Measurements from ENCODE around the gene VAV3.

VAV3 gene

DNA sequence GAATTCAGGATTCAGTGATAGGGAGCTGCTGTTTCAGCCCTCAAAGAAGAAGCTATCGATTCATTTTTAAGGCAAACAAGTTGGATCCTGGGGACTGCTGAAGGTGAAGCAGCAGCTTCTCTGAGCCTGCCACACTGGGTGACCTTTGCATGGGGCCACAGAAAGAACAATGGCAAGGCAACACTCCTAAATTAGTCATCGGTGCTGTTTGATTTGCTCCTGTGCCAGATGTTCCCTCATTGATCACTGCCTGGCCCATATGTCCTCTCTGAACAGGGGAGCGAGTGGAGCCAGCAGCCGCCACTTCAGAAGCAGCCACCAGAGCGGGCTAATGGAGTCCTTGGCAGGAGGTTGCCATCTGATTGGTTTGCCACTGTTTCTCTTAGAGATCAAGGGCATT lies 432.7 kb downstream of the VAV3 start:
- in situ Hi-C loops (cut with HindIII; ENCODE audit: low sequenced_read_pairs): no loop called here
- TF ChIP-seq, protein P1, sequence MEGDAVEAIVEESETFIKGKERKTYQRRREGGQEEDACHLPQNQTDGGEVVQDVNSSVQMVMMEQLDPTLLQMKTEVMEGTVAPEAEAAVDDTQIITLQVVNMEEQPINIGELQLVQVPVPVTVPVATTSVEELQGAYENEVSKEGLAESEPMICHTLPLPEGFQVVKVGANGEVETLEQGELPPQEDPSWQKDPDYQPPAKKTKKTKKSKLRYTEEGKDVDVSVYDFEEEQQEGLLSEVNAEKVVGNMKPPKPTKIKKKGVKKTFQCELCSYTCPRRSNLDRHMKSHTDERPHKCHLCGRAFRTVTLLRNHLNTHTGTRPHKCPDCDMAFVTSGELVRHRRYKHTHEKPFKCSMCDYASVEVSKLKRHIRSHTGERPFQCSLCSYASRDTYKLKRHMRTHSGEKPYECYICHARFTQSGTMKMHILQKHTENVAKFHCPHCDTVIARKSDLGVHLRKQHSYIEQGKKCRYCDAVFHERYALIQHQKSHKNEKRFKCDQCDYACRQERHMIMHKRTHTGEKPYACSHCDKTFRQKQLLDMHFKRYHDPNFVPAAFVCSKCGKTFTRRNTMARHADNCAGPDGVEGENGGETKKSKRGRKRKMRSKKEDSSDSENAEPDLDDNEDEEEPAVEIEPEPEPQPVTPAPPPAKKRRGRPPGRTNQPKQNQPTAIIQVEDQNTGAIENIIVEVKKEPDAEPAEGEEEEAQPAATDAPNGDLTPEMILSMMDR (IDR thresholded peaks at IDR 0.05; ENCODE audit: low read depth, low read length, missing control alignments): no peak
- DNase-seq (ENCODE audit: low read depth): no peak
- H3K4me3 ChIP-seq (ENCODE audit: low read depth, low read length): no peak overlapping the region

DNA sequence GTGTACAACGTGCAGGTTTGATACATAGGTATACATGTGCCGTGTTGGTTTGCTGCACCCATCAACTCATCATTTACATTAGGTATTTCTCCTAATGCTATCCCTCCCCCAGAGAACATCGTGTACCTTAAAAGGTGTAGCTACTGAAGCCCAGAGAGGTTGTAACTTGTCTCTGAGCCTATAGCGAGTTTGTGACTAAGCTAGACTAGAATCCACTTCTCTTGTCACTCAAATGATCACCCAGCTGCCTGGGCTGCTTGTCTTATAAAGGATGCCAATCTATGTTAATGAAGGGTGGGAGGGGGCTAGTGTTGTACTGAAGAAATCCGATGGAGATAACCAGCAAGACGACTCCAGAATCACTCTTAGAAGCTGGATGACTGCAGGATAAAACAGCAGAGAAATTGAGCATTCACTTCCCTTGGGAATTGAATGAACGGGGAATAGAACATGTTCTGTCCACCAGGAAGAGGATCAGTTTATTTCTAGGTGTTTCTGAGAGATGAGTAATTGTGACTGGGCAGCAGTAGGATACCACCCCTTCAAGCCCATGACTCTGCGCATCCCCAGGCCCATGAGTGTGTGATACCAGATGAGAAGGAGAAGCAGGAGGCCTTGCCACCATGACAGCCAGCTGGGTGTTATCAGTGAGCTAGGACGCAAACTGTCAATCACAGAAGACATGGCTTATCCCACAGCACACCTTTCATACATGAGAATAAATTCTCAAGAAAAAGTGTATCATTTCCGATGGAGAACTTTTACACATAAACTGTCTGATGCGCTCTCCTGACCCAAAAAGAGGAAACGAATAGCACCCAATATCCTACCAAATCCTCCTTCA lies 433.7 kb downstream of the VAV3 start:
- H3K4me3 ChIP-seq (ENCODE audit: low read depth, low read length): no peak overlapping the region
- no peak for DNase-seq (ENCODE audit: low read depth)
- in situ Hi-C loops (cut with HindIII; ENCODE audit: low sequenced_read_pairs): no loop called here
- TF ChIP-seq, protein P1 (IDR thresholded peaks at IDR 0.05; ENCODE audit: low read depth, low read length, missing control alignments): no peak

DNA sequence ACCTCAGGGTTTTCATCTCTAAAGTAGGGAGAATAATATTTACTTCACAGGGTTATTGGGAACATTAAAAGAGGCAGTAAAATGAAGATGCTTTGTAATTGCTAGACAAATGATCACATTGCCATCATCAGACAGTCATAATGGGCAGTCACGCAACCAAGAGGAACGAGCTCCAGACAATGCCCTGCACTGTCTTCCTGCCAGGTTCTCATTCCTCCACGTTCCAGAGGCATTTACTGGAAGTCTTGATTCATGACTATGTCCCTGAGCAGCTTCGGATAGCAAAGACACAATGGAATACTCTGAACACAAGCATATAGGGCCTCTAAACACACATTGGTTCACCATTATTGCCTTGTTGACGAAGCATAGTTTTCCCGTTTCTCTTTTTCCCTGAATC lies 434.4 kb downstream of the VAV3 start:
- no peak for DNase-seq (ENCODE audit: low read depth)
- TF ChIP-seq, protein P1 (IDR thresholded peaks at IDR 0.05; ENCODE audit: low read depth, low read length, missing control alignments): no peak
- in situ Hi-C loops (cut with HindIII; ENCODE audit: low sequenced_read_pairs): no loop called here
- no peak overlapping the region for H3K4me3 ChIP-seq (ENCODE audit: low read depth, low read length)

DNA sequence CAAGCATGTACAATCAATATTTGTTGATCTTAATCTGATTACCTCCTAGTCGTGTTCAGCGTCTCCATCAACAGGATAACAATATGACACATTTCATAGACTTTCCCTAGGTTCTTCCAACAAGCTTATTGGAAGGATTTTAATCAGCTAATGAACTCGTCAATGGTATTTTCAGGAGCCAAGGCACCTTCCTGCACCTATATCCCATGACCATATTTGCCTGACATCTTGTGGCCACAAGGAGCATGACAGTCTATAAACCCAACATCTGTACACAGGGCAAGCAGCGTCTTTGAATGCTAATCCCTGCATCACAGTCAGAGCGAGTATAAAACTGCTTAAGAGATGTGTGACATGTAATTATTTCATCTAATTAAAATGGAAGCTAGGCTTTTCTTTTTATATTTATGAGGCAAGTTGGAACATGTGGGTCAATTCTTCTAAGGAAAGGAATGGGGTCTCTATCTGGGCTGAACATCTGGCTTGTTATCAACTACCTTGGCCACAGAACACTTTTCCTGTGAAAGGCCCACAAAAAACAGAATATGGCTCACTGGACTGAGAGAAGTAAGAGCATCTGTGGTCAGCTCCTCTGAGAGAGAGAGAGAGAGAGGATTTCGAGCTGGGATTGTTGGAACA lies 435.4 kb downstream of the VAV3 start:
- in situ Hi-C loops (cut with HindIII; ENCODE audit: low sequenced_read_pairs): loop anchor here (5.0 kb wide), 1 partner anchor 52 kb away; no protein-coding TSS in a partner anchor
- DNase-seq (ENCODE audit: low read depth): peak; percentile 39

DNA sequence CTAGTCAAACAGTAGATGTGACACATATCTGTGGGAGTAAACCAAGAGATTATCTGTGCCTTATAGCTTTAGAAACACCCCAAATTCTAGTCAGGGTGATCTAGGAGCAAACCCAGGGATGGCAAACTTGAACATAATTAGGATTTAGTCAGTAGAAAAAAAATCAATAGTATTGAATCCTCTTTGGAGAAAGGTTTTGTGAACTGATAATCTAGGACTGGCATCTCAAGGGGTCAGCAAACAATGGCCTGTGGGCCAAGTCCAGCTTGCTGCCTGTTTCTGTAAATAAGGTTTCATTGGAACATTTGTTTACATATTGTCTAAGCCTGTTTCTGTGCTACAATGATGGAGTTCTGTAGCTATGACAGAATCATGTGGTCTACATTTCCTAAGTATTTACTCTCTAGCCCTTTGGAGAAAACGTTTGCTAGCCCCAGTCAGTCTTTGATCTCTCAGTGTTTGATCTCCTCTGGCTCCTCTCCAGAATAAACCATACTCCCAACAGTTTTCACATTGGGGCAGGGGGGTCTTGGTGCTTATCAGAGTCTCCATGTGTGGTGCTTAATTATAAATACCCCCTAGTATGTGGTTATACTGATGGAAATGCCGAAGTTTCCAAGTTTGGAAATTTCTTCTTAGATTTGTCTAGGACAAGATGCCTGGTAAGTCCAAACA lies 438.3 kb downstream of the VAV3 start:
- in situ Hi-C loops (cut with HindIII; ENCODE audit: low sequenced_read_pairs): loop anchor here (5.0 kb wide), 1 partner anchor 49 kb away; no protein-coding TSS in a partner anchor
- TF ChIP-seq, protein P1 (IDR thresholded peaks at IDR 0.05; ENCODE audit: low read depth, low read length, missing control alignments): no peak
- DNase-seq (ENCODE audit: low read depth): no peak

More for the DNA sequence above, 435.4 kb downstream of the VAV3 start:
- H3K4me3 ChIP-seq (ENCODE audit: low read depth, low read length): no peak overlapping the region
- TF ChIP-seq, protein P1 (IDR thresholded peaks at IDR 0.05; ENCODE audit: low read depth, low read length, missing control alignments): peak; percentile 83

DNA sequence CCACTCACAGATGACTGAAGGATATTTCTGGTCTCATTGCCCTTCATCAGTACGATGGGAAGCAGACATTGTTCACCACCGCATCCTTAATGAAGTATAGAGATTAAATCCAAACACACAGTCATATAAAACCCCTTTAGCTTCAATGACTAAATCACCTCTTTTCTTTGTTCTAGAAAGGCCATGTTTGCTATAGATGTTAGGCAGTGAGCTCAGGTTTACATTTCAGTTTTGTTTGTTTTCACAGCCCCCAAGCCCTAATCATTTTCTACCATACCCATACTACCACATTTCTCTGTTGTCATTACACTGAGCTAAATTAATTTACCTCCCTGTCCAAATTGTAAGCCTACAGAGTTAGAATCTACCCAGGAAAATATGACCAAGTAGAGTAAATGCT lies 439.0 kb downstream of the VAV3 start:
- in situ Hi-C loops (cut with HindIII; ENCODE audit: low sequenced_read_pairs): loop anchor here (5.0 kb wide), 1 partner anchor 49 kb away; no protein-coding TSS in a partner anchor
- DNase-seq (ENCODE audit: low read depth): no peak
- TF ChIP-seq, protein P1 (IDR thresholded peaks at IDR 0.05; ENCODE audit: low read depth, low read length, missing control alignments): no peak
- H3K4me3 ChIP-seq (ENCODE audit: low read depth, low read length): no peak overlapping the region

More for the DNA sequence above, 438.3 kb downstream of the VAV3 start:
- no peak overlapping the region for H3K4me3 ChIP-seq (ENCODE audit: low read depth, low read length)
